Stimulated activated CD4-positive, alpha-beta T cell treated with anti-CD3 and anti-CD28 coated beads, Interleukin-1b, Interleukin-23, amount 100 ng/mL, for 48 hours (primary cell): ENCODE measurements around the gene CLDN18.
A peak's percentile ranks its signal among the peaks of the same experiment; 100 is the strongest.

Experiments used
- DNase-seq: peaks from one replicate; pipeline ENCODE4 v3.0.0-alpha.2; 2020

CLDN18 gene

GRCh38 chr3:138009476-138010272 lies at the start of gene CLDN18:
Gene CLDN18, plus strand, starts transcription at chr3:138010165. Its CDS starts 61 bp downstream, at chr3:138010226.
- no peak for DNase-seq

DNA sequence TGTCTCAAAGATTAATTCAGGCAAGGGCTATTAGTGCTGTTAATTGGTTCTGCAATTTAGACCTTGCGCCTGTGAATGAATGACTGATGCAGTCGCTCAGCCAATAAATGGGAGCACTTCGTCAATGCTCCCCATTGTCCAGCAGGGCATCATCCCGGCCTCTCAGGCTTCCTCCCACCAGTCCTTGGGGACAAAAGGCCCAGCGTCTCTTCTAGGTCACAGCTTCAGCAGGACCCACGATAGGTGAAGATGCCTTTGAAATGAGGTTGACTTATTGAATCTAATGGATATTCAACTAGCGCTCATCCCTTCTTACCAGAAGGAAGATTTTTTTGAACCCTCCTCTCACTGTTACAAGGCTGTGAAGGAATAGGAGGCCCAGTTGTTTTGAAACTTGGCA lies 47.7 kb upstream of the CLDN18 start:
- DNase-seq: no peak

DNA sequence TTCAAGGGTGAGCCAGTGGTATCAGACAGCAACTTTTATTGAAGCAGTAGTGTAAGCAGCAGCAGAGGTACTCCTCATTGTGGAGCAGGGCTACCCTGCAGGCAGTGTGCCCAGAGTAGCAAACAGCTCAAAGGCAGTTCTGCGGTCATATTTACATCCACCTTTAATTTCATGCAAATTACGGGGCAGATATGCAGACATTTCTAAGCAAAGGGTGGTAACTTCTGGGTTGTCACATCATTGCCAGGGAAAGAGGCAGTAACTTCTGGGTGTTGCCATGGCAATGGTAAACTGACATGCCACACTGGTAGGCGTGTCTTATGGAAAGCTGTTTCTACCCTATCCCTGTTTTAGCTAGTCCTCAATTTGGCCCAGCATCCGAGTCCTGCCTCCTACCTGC lies 46.5 kb upstream of the CLDN18 start:
- DNase-seq: no peak

GRCh38 chr3:137970914-137971831 lies 38.8 kb upstream of the CLDN18 start:
- peak; percentile 54 for DNase-seq

- no peak for DNase-seq
These were observed 37.6 kb upstream of the CLDN18 start for GRCh38 chr3:137972396-137972795.

GRCh38 chr3:137978328-137978727 lies 31.6 kb upstream of the CLDN18 start:
- DNase-seq: no peak

DNA sequence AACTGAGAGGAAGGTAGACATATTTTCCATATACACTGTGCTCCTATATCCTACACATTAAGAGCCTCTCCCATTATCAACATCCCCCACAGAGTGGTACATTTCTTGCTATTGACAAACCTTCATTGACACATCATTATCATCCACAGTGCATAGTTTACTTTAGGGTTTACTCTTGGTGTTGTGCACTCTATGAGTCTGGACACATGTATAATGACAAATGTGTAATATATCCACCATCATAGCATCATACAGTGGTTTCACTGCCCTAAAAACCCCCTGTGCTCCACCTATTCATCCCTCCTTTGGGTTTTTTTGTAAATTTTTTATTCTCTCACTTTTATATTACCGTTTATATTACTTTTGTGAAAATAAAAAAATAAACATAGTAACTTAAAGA lies 22.2 kb upstream of the CLDN18 start:
- no peak for DNase-seq

DNA sequence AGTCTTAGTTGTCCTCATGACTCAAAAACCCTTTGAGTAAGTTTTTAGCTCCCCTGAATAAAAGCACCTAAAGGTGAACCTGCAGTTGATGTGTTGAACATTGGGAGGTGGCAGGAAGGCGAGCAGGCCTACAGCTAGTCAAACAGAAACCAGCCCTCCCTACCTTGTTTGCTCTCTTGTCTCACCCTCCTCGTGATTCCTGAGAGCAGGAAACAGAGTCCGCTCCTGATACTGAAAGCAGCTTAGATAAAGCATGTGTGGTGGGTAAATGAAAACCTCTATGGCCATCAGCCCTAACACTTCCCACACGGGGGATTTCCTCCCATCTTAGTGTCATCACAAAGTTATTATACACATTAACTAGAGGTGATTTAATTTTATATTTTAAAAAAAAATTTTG lies 21.8 kb upstream of the CLDN18 start:
- no peak for DNase-seq

GRCh38 chr3:137988982-137989381 lies 21.0 kb upstream of the CLDN18 start:
- DNase-seq: no peak

DNA sequence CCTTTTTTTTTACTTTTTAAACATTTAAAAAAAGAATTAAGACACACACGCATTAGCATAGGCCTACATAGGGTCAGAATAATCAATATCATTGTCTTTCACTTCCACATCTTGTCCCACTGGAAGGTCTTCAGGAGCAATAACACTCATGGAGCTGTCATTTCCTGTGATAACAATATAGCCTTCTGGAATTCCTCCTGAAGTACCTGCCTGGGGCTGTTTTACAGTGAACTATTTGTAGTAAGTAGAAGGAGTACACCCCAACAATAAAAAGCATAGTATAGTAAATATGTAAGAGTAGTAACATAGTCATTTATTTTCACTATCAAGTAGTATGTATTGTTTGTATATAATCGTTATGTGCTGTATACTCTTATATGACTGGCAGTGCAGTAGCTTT lies 19.5 kb upstream of the CLDN18 start:
- no peak for DNase-seq

GRCh38 chr3:137992592-137992991 lies 17.4 kb upstream of the CLDN18 start:
- no peak for DNase-seq

- no peak for DNase-seq
These were observed 11.6 kb upstream of the CLDN18 start for GRCh38 chr3:137998121-137999042.

DNA sequence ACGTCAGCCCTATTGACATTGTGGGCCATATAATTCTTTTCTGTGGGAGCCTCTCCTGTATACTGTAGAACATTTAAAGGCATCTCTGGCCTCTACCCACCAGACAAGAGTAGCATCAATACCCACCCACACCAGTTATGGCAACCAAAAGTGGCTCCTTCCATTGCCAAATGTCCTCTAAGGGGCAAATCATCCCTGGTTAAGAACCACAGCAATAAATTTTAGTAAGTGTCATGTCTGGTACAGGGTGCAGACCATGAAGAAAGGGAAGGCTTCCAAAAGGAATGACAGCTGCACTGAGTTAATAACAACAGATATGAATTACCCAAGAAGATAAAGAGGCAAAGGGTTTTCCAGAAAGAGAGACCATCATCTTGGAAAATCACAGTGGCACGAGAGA lies 6.9 kb upstream of the CLDN18 start:
- DNase-seq: no peak

- no peak for DNase-seq
These were observed 4.3 kb upstream of the CLDN18 start for GRCh38 chr3:138005627-138006026.

- no peak for DNase-seq
These were observed 2.1 kb upstream of the CLDN18 start for GRCh38 chr3:138007898-138008297.

GRCh38 chr3:138010273-138010590 lies 267 bp downstream of the CLDN18 start:
- DNase-seq: no peak

DNA sequence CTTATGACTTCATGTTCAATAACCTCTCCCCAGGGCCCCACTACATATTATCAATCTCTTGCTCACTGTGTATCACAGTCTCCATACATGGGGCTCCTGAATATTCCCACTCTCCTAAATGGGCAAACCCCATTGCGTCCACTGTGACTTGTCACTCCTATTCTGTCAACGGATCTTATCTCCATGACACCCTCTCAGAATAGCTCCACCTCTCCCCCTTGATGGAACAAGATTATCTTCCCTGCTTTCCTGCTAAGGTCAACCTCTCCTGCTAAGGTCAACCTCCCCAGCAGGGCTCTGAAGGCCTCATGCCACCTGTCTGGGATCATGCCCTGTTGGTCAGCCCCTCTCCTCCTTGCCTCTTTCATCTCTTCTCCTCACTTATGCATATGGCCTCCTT lies 1.8 kb downstream of the CLDN18 start:
- no peak for DNase-seq

DNA sequence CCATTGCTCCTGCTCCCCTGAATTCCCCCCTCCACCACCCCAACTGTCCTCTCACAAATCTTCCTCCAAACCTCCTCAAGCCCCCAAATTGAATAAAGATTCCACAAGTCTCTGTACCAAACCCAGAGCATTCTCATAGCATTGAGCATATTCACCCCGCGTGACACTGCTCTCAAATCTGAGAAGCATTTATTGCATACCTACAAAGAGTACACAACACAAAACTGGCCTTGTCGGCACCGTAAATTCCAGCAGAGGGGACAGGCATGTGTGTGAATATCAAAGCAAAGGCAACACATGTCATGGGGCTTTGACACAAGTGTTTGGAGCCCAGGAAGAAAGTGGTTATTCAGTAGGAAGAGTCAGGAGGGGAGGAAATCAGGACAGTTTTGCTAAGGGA lies 2.6 kb downstream of the CLDN18 start:
- no peak for DNase-seq

GRCh38 chr3:138016065-138016464 lies 6.1 kb downstream of the CLDN18 start:
- DNase-seq: no peak

DNA sequence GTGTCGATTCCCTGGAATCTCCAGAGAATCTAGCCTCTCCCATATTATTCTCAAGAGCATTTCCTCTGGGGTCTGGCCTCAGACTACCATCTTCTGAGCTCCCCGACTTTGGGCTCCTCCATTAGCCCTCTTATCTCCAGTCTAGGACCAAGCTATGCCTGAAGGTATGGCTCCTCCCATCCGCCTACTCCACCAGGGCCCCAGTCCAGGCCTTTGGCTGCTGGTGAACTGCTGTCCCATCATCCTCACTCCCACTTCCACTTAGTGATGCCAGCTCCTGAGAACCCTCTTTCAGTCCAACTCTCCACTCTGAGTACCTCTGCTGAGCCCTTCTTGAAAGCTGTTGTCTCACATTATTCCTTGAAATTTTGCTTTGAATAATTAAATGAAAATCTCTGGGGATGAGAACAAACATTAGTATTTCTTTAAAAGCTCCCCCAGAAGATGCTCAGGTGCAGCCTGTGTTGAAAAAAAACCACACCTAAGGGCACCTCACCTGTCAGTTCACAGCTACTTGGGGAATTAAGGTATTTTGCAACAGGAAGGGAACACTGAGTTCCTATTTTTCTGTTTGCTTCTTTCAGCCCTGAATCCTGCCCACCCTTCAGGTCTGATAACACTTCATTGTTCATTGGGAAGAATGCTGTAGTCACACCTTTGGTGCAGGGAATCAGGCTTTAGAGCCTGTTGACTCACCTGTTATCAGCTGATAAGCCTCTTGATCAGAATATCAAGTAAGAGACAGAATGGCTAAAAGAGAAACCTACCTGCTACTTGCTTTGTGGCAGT lies 9.5 kb downstream of the CLDN18 start:
- DNase-seq: no peak

DNA sequence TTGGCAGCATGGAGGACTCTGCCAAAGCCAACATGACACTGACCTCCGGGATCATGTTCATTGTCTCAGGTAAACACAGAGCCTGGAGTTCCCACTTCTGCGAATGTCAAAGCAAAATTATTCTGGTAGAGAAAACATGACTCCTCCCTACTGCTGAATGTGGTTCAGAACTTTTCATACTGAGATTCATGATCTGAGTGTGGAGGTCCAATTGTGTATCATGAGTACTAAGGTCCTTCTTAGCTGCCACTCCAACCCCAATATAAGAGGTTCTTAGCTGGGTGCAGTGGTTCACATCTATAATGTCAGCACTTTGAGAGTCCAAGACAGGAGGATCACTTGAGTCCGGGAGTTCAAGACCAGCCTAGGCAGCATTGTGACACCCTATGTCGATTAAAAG lies 13.8 kb downstream of the CLDN18 start:
- DNase-seq: no peak

GRCh38 chr3:138025553-138025952 lies 15.6 kb downstream of the CLDN18 start:
- DNase-seq: no peak
